GM18505 (cell line): ENCODE measurements around the gene GFI1B.
"Not testable (repeated sequence)": the region's sequence is repeated elsewhere in the genome, so short reads cannot be mapped to it uniquely, and the experiment has no call there.

ENCODE experiments used
- ATAC-seq: cut with Tn5 transposase; IDR thresholded peaks from one replicate; pipeline ENCODE4 v1.9.1; 2021; ENCODE audit not compliant: unreplicated experiment
- POLR2A ChIP-seq: IDR thresholded peaks from 4 replicates; pipeline ENCODE4 v1.6.1; 2011; ENCODE audit warnings: borderline replicate concordance; ENCODE audit not compliant: insufficient read depth, insufficient read length; ENCODE audit errors: extremely low read depth

GFI1B gene

GRCh38 chr9:132990781-132991180 is 12.3 kb downstream of the GFI1B start:
- ATAC-seq: no peak
- no peak for TF ChIP-seq POLR2A

- no peak for TF ChIP-seq POLR2A
- no peak for ATAC-seq
These were observed 13.1 kb downstream of the GFI1B start for GRCh38 chr9:132991351-132992300.

DNA sequence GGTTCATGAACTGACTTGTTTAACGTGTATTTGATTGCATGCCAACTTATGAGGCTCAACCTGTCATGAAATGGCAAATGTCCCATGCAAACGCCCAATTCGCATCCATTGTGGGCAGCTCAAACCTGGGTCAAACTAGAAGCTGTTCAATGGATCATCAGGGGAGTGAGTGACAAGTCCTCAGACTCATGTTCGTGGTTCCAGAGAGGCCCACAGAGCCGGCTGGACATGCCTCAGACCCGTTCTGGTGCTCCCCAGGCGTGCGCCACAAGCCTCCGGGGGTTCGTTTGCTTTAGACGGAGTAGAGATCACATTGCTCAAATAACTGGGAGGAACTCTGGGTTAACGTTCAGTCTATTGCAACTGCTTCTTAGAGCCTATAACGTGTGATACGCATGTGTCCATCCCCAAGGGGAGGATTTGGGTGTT is 15.0 kb downstream of the GFI1B start:
- ATAC-seq: no peak
- TF ChIP-seq POLR2A: no peak

- TF ChIP-seq POLR2A: no peak
- no peak for ATAC-seq
These were observed 16.1 kb downstream of the GFI1B start for GRCh38 chr9:132994410-132995120.

DNA sequence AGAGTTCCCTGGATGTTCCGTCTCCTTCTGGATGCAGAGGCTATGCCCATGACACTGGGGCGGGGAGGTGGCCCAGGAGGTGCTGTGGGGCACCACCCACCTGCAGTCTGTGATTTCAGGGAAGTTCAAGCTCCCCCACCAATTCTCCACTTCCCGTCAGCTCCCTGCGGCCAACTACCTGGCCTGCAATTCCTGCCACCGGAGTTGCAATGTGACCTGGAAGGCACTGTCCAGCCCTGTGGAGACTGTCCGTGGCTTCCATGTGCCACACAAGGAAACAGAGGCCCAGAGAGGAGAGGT is 16.6 kb downstream of the GFI1B start:
- TF ChIP-seq POLR2A: no peak
- ATAC-seq: no peak

GRCh38 chr9:132995879-132996278 is 17.4 kb downstream of the GFI1B start:
- no peak for ATAC-seq
- TF ChIP-seq POLR2A: no peak

DNA sequence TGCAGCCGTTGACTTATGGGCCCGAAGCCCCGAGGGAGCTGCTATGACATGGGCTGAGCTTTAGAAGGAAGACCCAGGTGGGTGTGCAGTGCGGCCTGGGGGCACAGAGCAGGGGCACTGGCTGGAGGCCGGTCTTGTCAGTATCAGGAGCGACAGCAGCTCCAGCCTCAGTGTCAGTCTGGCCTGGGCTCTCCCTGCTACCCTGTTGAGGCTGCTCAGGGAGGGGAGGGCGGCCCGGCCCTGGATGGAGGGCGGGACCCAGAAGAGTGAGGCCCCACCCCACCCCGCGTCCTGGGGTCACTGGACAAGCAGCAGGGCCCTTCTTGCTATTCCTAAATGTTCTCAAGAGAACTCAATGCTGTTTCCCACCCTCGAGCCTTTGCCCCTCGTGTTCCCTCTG is 18.0 kb downstream of the GFI1B start:
- TF ChIP-seq POLR2A: no peak
- ATAC-seq: no peak

DNA sequence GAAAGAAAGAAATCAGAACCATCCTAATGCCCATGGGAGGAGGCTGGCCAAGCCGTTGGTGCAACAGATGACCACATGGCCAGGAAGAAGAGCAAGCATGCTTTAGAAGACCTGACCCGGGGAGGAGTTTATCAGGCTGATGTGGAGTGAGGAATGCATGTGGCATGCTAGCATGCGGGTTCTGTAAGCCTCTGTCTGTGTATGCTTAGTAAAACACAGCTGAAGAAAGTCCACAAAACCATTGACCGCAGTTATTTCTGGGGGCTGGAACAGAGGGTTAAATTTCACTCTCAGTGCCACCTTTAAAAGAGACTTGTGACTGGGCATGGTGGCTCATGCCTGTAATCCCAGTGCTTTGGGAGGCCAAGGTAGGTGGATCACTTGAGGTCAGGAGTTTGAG is 19.1 kb downstream of the GFI1B start:
- ATAC-seq: no peak
- TF ChIP-seq POLR2A: no peak

DNA sequence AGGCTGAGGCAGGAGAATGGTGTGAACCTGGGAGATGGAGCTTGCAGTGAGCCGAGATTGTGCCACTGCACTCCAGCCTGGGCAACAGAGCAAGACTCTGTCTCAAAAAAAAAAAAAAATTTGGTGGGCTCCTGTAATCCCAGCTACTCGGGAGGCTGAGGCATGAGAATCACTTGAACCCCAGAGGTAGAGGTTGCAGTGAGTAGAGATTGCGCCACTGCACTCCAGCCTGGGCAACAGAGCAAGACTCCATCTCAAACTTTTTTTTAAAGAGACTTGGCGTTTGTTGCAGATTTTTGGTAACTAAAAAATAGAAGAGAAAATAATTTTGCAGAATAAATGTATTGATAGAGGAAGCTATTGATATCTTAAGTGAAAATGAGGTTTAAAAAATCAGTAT is 19.7 kb downstream of the GFI1B start:
- not testable (repeated sequence) for ATAC-seq

GRCh38 chr9:132998831-132999635 is 20.5 kb downstream of the GFI1B start:
- no peak for TF ChIP-seq POLR2A
- ATAC-seq: no peak

DNA sequence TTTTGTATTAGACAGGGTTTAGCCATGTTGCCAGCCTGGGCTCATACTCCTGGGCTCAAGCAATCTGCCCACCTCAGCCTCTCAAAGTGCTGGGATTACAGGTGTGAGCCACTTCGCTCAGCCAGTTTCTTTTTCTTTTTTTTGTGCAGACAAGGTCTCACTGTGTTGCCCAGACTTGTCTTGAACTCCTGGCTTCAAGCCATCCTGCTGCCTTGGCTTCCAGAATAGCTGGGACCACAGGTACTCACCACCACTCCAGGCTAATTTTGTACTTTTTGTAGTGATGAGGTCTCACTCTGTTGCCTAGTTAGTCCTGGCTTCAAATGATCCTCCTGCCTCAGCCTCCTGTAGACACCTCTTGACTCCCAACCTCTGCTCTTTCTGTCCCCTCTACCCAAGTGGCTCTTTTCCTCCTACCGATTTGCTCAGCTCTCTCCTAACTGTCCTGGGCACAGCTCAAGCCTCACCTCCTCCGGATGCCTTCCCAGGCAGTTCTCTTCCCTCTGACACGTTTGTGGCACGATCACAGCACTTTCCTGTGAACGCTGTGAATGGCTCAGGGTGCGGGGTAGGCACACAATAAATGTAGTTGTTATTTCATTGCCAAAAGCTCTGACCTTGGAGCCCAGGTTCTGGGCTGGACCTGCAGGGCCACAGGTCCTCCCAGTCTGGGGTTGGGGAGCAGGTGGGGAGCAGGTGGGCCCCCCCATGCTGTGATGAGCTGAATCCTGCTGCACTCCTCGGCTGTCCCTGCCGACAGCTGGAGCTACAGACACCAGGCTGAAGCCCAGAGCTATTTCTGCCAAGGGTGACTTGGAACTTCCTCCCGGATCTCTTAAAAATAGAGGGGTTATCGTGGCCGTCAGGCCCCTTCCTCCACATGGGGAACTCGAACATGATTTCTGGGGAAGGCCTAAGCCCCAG is 23.9 kb downstream of the GFI1B start:
- no peak for TF ChIP-seq POLR2A
- ATAC-seq: no peak

DNA sequence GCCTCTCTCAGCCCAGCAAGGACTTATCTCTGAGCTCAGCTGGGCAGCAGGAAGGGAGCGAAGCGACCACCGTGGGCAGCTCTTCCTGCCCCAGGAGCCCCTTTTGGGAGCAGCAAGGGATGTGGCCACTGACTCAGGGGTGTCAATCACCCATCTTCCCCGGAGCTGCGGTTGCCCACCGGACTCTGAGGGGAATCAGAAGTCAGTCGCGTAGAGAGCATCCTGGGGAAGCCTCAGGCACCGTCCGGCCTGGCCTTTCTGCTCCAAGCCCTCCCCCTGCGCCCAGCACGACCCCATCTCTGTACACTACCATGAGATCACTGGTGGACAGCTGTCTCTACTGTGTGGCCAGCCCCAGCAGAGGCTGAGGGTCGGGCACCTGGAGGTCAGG is 24.6 kb downstream of the GFI1B start:
- ATAC-seq: no peak
- TF ChIP-seq POLR2A: no peak

GRCh38 chr9:133003671-133004090 is 25.2 kb downstream of the GFI1B start:
- ATAC-seq: no peak
- no peak for TF ChIP-seq POLR2A
